SK-N-SH (cell line): ENCODE results near the gene MTTP.

Experiments used
- FOSL2 ChIP-seq: IDR thresholded peaks from 2 replicates; pipeline ENCODE4 v1.4.0; 2012; ENCODE audit warnings: low read depth, mild to moderate bottlenecking, moderate library complexity, borderline replicate concordance
- GABPA ChIP-seq: IDR thresholded peaks from 2 replicates; pipeline ENCODE4 v1.4.0; 2012; ENCODE audit warnings: low read depth, mild to moderate bottlenecking
- MXI1 ChIP-seq: IDR thresholded peaks from 2 replicates; pipeline ENCODE4 v1.6.1; 2012; ENCODE audit warnings: mild to moderate bottlenecking, low read depth, low read length, improper control_type of control experiment
- POLR2AphosphoS5 ChIP-seq: IDR thresholded peaks from 2 replicates; pipeline ENCODE4 v1.6.1; 2012; ENCODE audit warnings: low read depth, low read length
- RAD21 ChIP-seq: IDR thresholded peaks from 2 replicates; pipeline ENCODE4 v1.6.1; 2012; ENCODE audit warnings: mild to moderate bottlenecking, low read length
- RFX5 ChIP-seq: IDR thresholded peaks from 2 replicates; pipeline ENCODE4 v1.6.1; 2012; ENCODE audit warnings: mild to moderate bottlenecking, improper control_type of control experiment, low read length
- TAF1 ChIP-seq: IDR thresholded peaks from 2 replicates; pipeline ENCODE4 v1.6.1; 2012; ENCODE audit warnings: low read depth, mild to moderate bottlenecking, low read length, moderate library complexity, borderline replicate concordance
- YY1 ChIP-seq: IDR thresholded peaks from 2 replicates; pipeline ENCODE4 v1.4.0; 2012; ENCODE audit warnings: low read depth, mild to moderate bottlenecking
- TF ChIP-seq, protein P1 (sequence below): fragments of 200-600 bp; sonication (generic); IDR thresholded peaks from 2 replicates; pipeline ENCODE4 v1.6.1; 2017; ENCODE audit warnings: antibody characterized with exemption, mild to moderate bottlenecking, moderate library complexity
- TF ChIP-seq, protein P2 (sequence below): IDR thresholded peaks from 2 replicates; pipeline ENCODE4 v1.6.1; 2012; ENCODE audit warnings: mild to moderate bottlenecking, low read depth, low read length, moderate library complexity
- TF ChIP-seq, protein P3 (sequence below): IDR thresholded peaks from 2 replicates; pipeline ENCODE4 v1.4.0; 2012; ENCODE audit warnings: low read depth, borderline replicate concordance

DNA sequence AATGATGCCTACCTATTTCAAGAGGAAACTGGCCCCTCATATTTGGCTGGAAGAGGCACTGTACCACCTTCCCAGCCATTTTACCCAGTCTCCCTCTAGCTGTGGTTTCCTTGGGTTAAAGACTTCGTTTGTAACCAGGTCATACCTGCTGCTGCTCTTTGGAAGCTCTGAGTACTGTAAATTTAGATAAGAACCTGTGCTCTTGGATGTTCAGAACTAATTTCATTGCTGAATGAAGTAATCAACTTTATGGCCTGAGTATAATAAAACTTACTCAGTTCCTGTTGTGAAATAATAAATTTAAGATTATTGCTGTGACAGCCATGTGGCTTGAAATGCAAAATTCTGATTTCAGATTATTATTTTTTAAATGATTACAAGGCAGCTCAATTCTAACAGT lies 12.2 kb downstream of the MTTP start:
- TF ChIP-seq FOSL2 (no peak), TAF1 (no peak), RFX5 (no peak), POLR2AphosphoS5 (no peak), GABPA (no peak), YY1 (no peak), MXI1 (no peak), RAD21 (no peak)
- TF ChIP-seq, protein P1, sequence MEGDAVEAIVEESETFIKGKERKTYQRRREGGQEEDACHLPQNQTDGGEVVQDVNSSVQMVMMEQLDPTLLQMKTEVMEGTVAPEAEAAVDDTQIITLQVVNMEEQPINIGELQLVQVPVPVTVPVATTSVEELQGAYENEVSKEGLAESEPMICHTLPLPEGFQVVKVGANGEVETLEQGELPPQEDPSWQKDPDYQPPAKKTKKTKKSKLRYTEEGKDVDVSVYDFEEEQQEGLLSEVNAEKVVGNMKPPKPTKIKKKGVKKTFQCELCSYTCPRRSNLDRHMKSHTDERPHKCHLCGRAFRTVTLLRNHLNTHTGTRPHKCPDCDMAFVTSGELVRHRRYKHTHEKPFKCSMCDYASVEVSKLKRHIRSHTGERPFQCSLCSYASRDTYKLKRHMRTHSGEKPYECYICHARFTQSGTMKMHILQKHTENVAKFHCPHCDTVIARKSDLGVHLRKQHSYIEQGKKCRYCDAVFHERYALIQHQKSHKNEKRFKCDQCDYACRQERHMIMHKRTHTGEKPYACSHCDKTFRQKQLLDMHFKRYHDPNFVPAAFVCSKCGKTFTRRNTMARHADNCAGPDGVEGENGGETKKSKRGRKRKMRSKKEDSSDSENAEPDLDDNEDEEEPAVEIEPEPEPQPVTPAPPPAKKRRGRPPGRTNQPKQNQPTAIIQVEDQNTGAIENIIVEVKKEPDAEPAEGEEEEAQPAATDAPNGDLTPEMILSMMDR: no peak
- TF ChIP-seq, protein P2, sequence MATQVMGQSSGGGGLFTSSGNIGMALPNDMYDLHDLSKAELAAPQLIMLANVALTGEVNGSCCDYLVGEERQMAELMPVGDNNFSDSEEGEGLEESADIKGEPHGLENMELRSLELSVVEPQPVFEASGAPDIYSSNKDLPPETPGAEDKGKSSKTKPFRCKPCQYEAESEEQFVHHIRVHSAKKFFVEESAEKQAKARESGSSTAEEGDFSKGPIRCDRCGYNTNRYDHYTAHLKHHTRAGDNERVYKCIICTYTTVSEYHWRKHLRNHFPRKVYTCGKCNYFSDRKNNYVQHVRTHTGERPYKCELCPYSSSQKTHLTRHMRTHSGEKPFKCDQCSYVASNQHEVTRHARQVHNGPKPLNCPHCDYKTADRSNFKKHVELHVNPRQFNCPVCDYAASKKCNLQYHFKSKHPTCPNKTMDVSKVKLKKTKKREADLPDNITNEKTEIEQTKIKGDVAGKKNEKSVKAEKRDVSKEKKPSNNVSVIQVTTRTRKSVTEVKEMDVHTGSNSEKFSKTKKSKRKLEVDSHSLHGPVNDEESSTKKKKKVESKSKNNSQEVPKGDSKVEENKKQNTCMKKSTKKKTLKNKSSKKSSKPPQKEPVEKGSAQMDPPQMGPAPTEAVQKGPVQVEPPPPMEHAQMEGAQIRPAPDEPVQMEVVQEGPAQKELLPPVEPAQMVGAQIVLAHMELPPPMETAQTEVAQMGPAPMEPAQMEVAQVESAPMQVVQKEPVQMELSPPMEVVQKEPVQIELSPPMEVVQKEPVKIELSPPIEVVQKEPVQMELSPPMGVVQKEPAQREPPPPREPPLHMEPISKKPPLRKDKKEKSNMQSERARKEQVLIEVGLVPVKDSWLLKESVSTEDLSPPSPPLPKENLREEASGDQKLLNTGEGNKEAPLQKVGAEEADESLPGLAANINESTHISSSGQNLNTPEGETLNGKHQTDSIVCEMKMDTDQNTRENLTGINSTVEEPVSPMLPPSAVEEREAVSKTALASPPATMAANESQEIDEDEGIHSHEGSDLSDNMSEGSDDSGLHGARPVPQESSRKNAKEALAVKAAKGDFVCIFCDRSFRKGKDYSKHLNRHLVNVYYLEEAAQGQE: no peak
- TF ChIP-seq, protein P3, sequence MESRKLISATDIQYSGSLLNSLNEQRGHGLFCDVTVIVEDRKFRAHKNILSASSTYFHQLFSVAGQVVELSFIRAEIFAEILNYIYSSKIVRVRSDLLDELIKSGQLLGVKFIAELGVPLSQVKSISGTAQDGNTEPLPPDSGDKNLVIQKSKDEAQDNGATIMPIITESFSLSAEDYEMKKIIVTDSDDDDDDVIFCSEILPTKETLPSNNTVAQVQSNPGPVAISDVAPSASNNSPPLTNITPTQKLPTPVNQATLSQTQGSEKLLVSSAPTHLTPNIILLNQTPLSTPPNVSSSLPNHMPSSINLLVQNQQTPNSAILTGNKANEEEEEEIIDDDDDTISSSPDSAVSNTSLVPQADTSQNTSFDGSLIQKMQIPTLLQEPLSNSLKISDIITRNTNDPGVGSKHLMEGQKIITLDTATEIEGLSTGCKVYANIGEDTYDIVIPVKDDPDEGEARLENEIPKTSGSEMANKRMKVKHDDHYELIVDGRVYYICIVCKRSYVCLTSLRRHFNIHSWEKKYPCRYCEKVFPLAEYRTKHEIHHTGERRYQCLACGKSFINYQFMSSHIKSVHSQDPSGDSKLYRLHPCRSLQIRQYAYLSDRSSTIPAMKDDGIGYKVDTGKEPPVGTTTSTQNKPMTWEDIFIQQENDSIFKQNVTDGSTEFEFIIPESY: no peak
